GM18505 (cell line): ENCODE data around the gene BANP.
"Not testable (repeated sequence)": the region's sequence is repeated elsewhere in the genome, so short reads cannot be mapped to it uniquely, and the experiment has no call there.

ENCODE experiments used
- ATAC-seq: cut with Tn5 transposase; IDR thresholded peaks from one replicate; pipeline ENCODE4 v1.9.1; 2021; ENCODE audit not compliant: unreplicated experiment
- POLR2A ChIP-seq: IDR thresholded peaks from 4 replicates; pipeline ENCODE4 v1.6.1; 2011; ENCODE audit warnings: borderline replicate concordance; ENCODE audit not compliant: insufficient read depth, insufficient read length; ENCODE audit errors: extremely low read depth

The BANP gene

GRCh38 chr16:88113545-88114045, 162.4 kb downstream of the BANP start:
- no peak for TF ChIP-seq POLR2A
- no peak for ATAC-seq

- ATAC-seq, result not testable (repeated sequence)
Measured at GRCh38 chr16:88114541-88115228, 163.5 kb downstream of the BANP start.

- TF ChIP-seq POLR2A, result no peak
Measured at GRCh38 chr16:88116121-88116520, 164.9 kb downstream of the BANP start.

GRCh38 chr16:88117476-88117868, 166.2 kb downstream of the BANP start:
- no peak for ATAC-seq
- TF ChIP-seq POLR2A, result no peak

More at GRCh38 chr16:88116121-88116520, 164.9 kb downstream of the BANP start:
- no peak for ATAC-seq

GRCh38 chr16:88118376-88118775, 167.1 kb downstream of the BANP start:
- no peak for ATAC-seq
- no peak for TF ChIP-seq POLR2A

GRCh38 chr16:88118852-88119741, 167.9 kb downstream of the BANP start:
- not testable (repeated sequence) for ATAC-seq

GRCh38 chr16:88119881-88120751, 168.9 kb downstream of the BANP start:
- not testable (repeated sequence) for ATAC-seq

- no peak for TF ChIP-seq POLR2A
- no peak for ATAC-seq
Measured at GRCh38 chr16:88120812-88121211, 169.6 kb downstream of the BANP start.

GRCh38 chr16:88121391-88121790, 170.2 kb downstream of the BANP start:
- ATAC-seq, result not testable (repeated sequence)

GRCh38 chr16:88121886-88122580, 170.8 kb downstream of the BANP start:
- TF ChIP-seq POLR2A, result no peak
- no peak for ATAC-seq
